Mucosa of stomach (tissue), 1 donor: Measurements from ENCODE around the gene YJEFN3.

Experiments used
- H3K27me3 ChIP-seq: one replicate; pipeline ENCODE4 v1.7.0; 2013; ENCODE audit warnings: mild to moderate bottlenecking, low read length; ENCODE audit not compliant: control insufficient read depth, insufficient read depth
- H3K36me3 ChIP-seq: one replicate; pipeline ENCODE4 v1.7.0; 2013; ENCODE audit warnings: low read length; ENCODE audit not compliant: control insufficient read depth, insufficient read depth
- H3K4me1 ChIP-seq: one replicate; pipeline ENCODE4 v1.7.0; 2013; ENCODE audit warnings: mild to moderate bottlenecking, low read length; ENCODE audit not compliant: control insufficient read depth, insufficient read depth
- H3K4me3 ChIP-seq: one replicate; pipeline ENCODE4 v1.7.0; 2013; ENCODE audit warnings: low read length
- H3K9ac ChIP-seq: one replicate; pipeline ENCODE4 v1.7.0; 2013; ENCODE audit warnings: mild to moderate bottlenecking, low read length, moderate library complexity
- H3K9me3 ChIP-seq: one replicate; pipeline ENCODE4 v1.7.0; 2013; ENCODE audit warnings: mild to moderate bottlenecking, low read length, moderate library complexity; ENCODE audit not compliant: control insufficient read depth
- donor health status: Pancreatic carcinoma.

YJEFN3 gene

DNA sequence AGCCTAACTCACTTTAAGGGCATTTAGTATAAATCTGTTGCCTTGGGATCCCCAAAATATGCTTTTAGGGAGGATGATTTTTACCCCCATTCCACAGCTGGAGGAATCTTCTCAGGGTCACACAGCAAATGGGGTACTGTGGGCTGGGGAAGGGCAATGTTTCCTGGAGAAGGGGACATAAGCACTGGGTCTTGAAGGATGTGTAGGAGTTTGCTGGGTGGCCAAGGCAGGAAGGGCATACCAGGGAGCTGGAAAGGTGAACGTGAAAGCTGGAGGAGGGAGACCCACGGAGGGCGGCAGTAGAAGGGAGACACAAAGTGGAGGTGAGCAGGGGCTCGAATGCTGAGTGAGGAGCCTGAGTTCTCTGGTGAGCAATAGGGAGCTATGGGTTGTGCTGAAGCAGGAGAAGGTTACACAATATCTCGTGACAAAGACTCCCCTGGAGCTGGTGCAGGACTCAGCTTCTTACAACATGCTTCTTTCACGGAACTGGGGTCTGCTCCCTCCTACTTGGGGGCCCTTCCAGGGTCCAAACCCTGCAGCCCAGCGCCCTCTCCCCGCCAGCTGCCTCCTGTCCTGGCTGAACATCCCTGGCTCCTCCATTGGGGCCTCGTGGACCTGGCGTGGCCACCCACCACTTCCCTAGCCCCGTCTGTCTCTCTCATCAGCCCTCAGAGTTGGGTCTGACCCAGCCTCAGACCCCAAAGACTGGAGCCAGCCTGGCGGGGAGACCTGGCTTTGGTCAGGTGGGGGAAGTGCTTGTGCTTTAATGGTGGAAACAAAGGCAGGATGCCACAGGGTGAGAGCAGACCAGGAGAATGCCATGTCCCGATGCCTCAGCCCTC, 20.4 kb downstream of the YJEFN3 start:
- Histone ChIP-seq H3K36me3 (no peaks in the 10 kb centered on the region), H3K4me1 (no peaks in the 10 kb centered on the region), H3K27me3 (peaks cover 42% of the 10 kb centered on the region), H3K9me3 (no peaks in the 10 kb centered on the region), H3K4me3 (no peak overlapping the region), H3K9ac (no peak overlapping the region)

DNA sequence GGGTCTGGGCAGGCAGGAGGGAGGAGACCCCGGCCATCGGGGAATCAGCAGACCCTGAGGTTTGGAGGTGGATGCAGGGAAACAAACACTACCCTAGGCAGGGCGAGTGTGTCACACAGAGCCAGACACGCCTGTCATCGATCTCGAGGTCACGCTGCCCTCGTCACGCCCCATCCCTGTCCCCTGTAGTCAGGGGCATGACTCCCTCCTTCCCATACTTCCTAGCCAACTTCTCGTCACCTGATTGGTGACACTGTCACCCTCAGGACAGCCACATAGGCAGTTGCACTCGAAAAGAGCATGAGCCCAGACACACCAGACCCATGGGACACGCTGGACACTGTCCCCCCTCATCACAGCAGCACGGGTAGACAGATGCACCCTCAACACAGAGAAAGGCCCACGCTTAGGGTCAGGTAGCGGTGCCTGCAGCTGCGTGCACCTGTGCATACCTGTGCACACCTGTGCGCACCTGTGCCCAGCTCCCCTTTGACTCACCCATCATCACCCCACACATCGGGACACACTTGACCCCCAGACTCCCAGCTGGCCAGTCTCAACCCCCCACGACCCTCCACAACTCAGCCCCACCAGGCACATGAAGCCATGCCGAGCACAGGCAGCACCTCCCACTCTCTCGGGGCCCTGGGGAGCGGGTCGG, 21.2 kb downstream of the YJEFN3 start:
- no peaks in the 10 kb centered on the region for H3K9me3 ChIP-seq
- no peak overlapping the region for H3K4me3 ChIP-seq
- H3K36me3 ChIP-seq, result no peaks in the 10 kb centered on the region
- H3K27me3 ChIP-seq, result peaks cover 48% of the 10 kb centered on the region
- H3K9ac ChIP-seq, result no peak overlapping the region
- no peaks in the 10 kb centered on the region for H3K4me1 ChIP-seq

DNA sequence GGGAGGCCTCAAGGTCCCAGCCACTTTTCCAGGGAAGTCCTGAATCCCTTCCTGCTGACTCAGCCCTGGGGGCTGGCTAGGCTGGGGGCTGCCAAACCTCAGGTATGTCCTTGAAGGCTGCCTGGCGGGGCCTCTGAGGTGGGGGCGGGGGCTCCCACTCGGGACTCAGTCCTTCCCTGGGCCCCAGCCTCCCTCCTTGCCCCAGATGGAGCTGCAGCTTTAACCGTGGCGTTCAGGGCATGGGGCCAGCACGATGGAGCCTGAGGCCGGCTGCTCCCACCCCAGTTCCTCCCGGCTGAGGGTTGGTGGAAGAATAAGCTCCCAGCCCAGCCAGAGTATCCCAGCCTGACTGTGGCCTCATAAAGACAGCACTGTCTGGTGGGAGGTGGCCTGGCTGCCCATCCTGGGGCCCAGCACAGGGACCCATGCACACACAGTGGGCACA, 21.8 kb downstream of the YJEFN3 start:
- Histone ChIP-seq H3K27me3 (peaks cover 48% of the 10 kb centered on the region), H3K4me1 (no peaks in the 10 kb centered on the region)

DNA sequence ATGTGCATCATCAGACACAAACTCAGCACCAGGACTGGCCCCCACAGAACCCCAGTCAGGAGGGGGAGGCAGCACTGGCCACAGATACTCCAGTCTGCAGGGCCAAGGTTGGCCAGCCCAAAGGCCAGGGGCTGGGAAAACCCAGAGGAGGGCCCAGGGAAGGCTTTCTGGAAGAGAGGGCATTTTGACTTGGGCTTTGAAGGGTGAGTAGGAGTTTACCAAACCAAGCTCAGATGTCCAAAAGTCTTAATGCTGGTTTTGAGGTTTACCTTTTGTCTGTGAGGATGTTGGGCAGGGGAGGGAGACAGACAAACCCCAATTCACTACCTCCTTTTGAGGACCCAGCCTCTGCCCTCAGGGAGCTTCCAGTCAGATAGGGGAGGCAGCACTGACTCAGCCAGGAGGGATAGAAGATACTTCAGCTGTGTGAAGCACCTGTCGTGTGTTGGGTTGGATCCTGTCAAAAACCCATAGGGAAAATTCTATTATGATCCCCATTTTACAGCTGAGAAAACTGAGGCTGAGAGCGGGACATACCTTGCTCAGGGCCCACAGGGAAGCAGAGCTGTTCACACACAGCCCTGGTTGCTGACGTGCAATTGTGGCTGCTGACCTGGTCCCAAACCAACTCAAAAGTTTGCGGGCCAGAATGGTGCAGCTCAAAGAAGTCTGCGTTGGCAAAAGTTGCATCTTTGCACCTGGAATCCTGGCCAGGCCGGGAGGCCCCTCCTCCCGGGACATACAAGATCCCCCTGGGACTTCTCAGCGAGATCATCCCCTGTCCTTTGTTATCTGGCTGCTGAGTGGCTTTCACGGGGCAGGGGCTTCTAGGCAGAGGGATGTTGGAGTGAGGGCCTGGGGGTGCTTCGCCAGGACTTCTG, 22.5 kb downstream of the YJEFN3 start:
- Histone ChIP-seq H3K9ac (no peak overlapping the region), H3K27me3 (peaks cover 45% of the 10 kb centered on the region), H3K4me1 (no peaks in the 10 kb centered on the region), H3K4me3 (no peak overlapping the region), H3K36me3 (no peaks in the 10 kb centered on the region), H3K9me3 (no peaks in the 10 kb centered on the region)

More for the DNA sequence above, 21.8 kb downstream of the YJEFN3 start:
- no peak overlapping the region for H3K4me3 ChIP-seq
- H3K9ac ChIP-seq, result no peak overlapping the region
- no peaks in the 10 kb centered on the region for H3K9me3 ChIP-seq
- no peaks in the 10 kb centered on the region for H3K36me3 ChIP-seq

DNA sequence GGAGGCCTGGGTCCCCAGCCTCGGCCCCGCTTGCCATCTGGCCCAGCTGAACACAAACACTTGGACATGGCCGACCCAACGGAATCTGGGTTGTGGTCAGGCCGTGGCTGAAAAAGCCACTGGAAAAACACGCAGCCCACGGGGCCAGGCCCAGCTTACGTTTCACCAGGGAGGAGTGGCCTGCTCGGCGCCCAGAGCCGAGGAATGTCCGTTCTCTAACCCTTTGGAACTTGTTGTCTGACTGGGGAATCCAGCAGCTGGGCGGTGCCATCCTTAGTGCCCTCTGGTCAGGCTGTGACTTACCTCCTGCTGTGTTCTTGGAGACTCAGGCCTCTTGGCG, 23.1 kb downstream of the YJEFN3 start:
- Histone ChIP-seq H3K4me3 (no peak overlapping the region), H3K9ac (no peak overlapping the region), H3K36me3 (no peaks in the 10 kb centered on the region), H3K27me3 (peaks cover 38% of the 10 kb centered on the region), H3K4me1 (no peaks in the 10 kb centered on the region), H3K9me3 (no peaks in the 10 kb centered on the region)

DNA sequence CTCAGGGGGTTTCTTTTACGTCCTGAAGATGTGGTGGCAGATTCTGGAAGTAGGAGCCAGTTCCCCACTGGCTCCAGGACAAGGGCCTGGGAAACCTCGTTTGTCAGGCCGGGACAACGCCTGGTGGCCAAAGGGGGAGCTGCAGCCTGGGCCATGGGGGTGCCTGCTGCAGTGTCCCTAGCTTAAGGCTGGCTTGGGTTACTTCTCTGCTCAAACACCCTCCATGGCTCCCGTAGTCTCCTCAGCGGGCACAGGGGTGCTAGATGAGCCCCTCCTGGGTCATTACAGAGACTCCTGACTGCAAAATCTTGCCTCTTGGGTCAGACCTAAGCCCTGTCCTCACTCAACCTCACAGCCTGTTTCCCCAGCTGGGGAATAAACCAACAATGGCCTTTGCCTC, 24.1 kb downstream of the YJEFN3 start:
- H3K36me3 ChIP-seq, result no peaks in the 10 kb centered on the region
- H3K4me3 ChIP-seq, result no peak overlapping the region
- H3K4me1 ChIP-seq, result no peaks in the 10 kb centered on the region
- no peaks in the 10 kb centered on the region for H3K9me3 ChIP-seq
- H3K9ac ChIP-seq, result no peak overlapping the region
- H3K27me3 ChIP-seq, result peaks cover 29% of the 10 kb centered on the region

DNA sequence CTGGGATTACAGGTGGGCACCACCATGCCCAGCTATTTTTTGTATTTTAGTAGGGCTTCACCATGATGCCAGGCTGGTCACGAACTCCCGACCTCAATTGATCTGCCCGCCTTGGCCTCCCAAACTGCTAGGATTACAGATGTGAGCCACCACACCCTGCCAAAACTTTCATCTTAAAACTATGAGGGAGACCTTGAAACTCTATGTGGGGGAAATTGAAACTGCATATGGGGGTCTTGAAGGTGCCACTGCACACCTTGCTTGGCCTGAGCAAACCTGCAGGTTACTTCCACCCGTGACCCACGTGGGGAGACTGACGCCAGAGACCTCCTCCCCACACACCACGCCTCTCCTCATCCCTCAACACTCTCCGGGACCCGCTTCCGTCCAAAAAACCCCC, 25.0 kb downstream of the YJEFN3 start:
- no peaks in the 10 kb centered on the region for H3K36me3 ChIP-seq
- no peak overlapping the region for H3K4me3 ChIP-seq
- no peaks in the 10 kb centered on the region for H3K4me1 ChIP-seq
- peaks cover 22% of the 10 kb centered on the region for H3K27me3 ChIP-seq
- no peaks in the 10 kb centered on the region for H3K9me3 ChIP-seq
- H3K9ac ChIP-seq, result no peak overlapping the region

DNA sequence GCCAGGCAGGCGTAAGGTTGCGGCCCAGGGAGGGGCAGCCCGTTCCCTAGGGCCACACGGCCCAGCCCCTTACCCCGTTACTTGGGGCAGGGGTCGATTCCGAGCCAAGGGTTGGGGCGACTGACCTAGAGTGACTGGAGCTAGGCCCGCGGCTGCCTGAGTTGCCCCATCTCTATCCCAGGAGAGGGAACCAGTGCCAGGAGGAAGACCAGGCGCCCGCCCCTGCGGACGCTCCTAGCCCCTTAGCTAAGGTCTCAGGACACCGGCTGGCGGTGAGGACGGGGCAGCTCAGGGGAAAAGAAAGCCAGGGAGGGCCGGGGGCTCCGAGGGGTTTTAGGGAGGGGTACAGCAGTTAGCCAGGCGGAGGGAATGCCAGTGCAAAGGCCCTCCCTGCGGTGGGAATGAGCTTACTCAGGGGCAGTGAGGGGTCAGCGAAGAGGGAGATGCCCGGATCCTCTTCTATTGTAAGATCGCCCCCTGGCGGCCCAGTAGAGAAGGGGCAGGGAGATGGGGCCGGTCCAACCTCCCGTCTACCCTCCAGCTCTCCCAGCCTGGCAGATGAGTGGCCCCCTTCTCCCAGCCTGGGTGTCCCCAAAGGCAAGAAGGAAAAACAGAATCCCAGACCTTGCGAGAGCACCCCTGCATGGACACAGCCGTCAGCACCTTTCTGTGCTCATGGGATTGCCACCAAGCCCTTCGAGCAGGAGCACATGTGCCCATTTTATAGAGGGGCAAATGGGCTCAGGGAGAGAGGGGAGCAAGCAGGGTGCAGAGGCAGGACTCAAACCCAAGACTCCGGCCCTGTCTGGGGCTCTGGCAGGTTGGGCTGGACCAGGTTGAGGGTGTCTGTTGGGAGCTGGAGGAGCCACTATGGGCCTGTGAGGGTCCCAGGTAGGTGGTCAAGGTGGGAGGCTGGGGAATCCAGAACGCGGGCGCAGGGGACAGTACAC, 25.6 kb downstream of the YJEFN3 start:
- Histone ChIP-seq H3K36me3 (no peaks in the 10 kb centered on the region), H3K9me3 (no peaks in the 10 kb centered on the region), H3K4me1 (no peaks in the 10 kb centered on the region), H3K27me3 (peaks cover 15% of the 10 kb centered on the region), H3K9ac (no peak overlapping the region), H3K4me3 (no peak overlapping the region)

DNA sequence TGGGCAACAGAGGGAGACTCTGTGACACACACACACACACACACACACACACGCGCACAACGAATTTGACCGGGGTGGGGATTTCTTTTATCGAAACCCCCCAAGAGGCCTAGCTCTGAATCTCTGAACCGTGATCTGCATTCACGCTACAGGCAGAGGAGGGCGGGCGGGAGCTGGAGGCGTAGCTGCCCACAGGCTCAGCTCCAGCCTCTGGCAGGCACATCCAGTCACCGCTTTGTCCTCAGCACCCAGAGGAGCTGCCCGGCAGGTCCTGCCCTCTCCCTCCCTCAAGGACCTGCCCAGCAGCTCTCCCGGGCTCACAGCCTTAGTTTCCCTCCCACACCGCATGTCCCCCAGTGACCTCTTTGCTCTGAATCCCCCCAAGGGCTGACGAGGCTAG, 29.3 kb downstream of the YJEFN3 start:
- Histone ChIP-seq H3K9me3 (no peaks in the 10 kb centered on the region), H3K9ac (no peak overlapping the region), H3K36me3 (no peaks in the 10 kb centered on the region), H3K4me3 (no peak overlapping the region), H3K4me1 (no peaks in the 10 kb centered on the region), H3K27me3 (peaks cover 6% of the 10 kb centered on the region)

DNA sequence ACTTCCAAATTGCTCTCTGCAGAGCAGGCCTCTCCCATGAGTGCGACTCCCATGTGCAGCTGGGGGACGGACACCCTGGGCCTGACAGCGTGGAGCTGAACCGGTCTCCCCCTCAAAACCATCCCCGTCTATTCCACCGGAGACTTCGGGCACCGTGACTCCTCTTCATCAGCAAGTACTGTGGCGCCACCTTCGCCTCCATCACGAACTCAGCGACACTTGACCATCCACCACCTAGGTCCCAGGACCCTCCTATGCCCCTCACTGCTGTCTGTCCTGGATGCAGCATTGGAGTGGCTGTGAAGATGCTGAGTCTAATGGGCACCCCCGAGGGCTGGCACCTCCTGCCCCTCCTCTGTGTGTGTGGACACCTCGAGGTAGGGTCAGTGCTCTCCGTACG, 29.9 kb downstream of the YJEFN3 start:
- no peaks in the 10 kb centered on the region for H3K9me3 ChIP-seq
- H3K4me3 ChIP-seq, result no peak overlapping the region
- H3K9ac ChIP-seq, result no peak overlapping the region
- H3K4me1 ChIP-seq, result no peaks in the 10 kb centered on the region
- H3K36me3 ChIP-seq, result no peaks in the 10 kb centered on the region
- H3K27me3 ChIP-seq, result peaks cover 6% of the 10 kb centered on the region

DNA sequence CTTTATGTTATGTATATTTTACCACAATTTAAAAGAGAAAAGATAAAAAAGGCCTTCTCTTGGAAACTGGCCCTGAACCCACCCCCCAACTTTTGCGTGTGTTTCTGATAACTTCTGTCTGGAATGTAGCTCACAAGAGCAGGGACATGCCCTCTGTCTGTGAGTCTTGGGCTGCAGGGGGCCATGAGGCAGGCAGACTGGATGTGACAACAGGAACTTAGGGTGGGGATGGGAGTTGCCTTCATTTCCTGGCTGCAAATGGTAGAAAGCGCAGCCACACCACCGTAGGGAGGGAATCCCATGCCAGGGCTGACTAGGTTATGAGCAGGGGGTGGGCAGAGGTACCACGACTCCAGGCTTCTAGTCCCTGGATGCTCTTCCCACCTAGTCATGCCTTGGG, 31.2 kb downstream of the YJEFN3 start:
- Histone ChIP-seq H3K4me1 (no peaks in the 10 kb centered on the region), H3K9me3 (no peaks in the 10 kb centered on the region), H3K27me3 (peaks cover under 1% of the 10 kb centered on the region), H3K9ac (no peak overlapping the region), H3K4me3 (no peak overlapping the region), H3K36me3 (no peaks in the 10 kb centered on the region)
